ENCODE measurements around the gene RNF135.

- TF ChIP-seq, protein P1, sequence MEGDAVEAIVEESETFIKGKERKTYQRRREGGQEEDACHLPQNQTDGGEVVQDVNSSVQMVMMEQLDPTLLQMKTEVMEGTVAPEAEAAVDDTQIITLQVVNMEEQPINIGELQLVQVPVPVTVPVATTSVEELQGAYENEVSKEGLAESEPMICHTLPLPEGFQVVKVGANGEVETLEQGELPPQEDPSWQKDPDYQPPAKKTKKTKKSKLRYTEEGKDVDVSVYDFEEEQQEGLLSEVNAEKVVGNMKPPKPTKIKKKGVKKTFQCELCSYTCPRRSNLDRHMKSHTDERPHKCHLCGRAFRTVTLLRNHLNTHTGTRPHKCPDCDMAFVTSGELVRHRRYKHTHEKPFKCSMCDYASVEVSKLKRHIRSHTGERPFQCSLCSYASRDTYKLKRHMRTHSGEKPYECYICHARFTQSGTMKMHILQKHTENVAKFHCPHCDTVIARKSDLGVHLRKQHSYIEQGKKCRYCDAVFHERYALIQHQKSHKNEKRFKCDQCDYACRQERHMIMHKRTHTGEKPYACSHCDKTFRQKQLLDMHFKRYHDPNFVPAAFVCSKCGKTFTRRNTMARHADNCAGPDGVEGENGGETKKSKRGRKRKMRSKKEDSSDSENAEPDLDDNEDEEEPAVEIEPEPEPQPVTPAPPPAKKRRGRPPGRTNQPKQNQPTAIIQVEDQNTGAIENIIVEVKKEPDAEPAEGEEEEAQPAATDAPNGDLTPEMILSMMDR (IDR thresholded peaks at IDR 0.05 in 4 of 5, conservative IDR thresholded peaks at IDR 0.05 in 1 of 5): no peak
- no peak for TF ChIP-seq POLR2A (IDR thresholded peaks at IDR 0.05)
Observed at GRCh38 chr17:31015639-31016038, 44.8 kb downstream of the RNF135 start.

Data from gastrocnemius medialis (tissue), 4 donors.